GM18519 (cell line): ENCODE measurements around the gene RUNDC3A.
A peak's percentile ranks its signal among the peaks of the same experiment; 100 is the strongest.
"Not testable (repeated sequence)": the region's sequence is repeated elsewhere in the genome, so short reads cannot be mapped to it uniquely, and the experiment has no call there.

ENCODE experiments used
- ATAC-seq: cut with Tn5 transposase; IDR thresholded peaks from one replicate; pipeline ENCODE4 v1.9.1; 2021; ENCODE audit warnings: mild to moderate bottlenecking, moderate library complexity; ENCODE audit not compliant: unreplicated experiment, low FRiP score

Gene RUNDC3A

DNA sequence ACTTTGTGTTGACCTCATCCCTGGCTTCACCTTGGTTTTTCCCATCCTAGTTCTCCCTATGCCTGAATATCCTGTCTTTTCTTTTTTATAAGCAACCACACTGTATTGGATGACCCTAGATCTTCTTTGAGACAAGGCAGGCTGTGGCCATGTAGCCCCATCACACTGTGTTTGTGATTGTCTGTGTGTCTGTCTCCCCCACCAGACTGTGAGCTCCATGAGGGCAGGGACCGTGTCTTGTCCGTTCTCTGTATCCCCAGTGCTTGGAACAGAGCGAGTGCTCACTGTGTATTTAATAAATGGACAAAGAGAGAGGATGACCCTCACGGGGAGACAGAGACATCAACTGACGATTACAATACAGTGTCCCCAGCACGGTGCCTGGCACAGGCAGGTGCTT is 9.1 kb downstream of the RUNDC3A start:
- no peak for ATAC-seq

DNA sequence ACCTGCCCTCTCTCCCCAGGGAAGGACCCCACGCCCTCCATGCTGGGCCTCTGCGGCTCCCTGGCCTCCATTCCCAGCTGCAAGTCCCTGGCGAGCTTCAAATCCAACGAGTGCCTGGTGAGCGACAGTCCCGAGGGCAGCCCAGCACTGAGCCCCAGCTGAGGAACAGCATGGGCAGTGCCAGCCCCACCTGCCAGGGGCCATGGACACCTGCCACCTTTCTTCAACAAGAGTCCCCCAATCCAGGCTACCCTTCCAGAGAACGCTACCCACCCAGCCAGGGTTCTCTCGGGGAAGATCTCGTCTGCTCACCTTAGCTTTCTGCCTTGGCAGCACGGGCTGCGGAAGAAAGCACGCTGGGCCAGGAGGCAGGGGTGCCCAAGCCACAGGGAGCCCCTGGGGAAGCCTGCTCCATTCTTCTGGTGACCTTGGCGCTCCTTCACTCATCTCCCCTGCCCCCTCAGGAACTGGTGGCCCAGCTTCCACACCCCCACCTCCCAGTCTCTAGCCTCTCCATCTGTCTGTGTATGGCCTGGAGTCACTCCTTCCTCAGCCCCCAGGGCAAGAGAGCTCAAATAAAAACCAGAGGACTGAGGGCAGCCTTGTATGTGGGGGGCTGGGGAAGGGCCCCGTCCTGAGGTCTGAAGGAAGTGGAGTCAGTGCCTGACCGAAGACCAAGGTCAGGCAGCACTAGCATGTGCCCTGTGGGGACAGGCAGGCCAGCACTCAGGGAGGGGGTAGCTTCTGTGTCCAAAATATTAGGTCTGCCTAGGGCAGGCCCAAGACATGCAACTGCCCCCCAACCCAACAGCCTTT is 9.9 kb downstream of the RUNDC3A start:
- ATAC-seq = no peak

DNA sequence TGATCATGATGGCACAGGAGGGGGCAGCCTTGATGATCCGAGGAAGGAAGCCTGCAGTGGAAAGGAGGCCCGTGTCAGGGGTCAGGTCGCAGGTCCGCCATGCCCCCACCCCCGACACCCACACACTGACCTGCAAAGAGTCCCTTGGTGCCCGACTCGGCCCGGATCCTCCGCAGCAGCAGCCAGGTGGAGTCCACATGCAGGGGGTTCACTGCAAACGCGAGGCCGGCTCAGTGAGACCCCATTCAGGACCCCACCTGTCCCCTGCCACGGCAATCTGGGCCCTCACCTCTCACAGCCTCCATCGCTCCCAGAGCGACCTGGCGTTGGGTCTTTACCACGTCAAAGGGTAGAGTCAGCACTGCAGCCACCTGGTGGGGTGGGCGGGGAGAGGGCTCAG is 11.7 kb downstream of the RUNDC3A start:
- no peak for ATAC-seq

DNA sequence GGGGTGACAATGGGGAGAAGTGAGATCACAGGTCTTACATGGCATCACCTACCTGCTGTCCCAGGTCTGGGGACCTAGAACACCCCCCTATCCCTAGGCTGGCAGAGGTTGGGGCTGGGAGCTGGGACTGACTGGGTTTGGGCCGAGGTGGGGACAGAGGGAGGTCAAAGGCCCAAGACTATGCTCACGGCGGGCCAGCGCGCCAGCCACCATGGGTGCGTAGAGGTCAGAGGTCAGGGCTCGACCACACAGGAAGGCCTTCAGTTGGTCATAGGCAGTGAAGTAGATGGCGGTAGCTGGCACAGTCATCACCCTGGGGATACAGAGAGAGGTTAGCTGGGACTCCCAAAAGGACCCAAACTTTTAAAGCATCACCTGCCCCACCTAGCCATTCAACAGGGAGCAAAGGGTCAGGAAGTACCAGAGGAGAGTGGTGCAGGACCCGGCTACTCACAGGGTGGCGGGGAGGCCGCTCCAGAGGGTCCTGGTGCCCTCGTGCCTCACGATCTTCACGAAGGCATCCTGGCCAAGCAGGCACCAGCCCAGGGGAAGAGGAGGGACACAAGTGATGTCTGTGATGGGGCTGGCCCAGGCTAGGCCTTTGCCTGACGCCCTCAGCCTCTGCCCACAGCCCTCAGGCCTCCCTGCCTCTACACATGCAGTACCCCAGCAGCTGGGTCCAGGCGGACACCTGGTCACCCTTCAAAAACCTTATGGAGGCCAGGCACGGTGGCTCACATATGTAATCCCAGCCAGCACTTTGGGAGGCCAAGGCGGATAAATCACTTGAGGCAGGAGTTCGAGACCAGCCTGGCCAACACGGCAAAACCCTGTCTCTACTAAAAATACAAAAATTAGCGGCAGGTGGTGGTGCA is 13.1 kb downstream of the RUNDC3A start:
- no peak for ATAC-seq

DNA sequence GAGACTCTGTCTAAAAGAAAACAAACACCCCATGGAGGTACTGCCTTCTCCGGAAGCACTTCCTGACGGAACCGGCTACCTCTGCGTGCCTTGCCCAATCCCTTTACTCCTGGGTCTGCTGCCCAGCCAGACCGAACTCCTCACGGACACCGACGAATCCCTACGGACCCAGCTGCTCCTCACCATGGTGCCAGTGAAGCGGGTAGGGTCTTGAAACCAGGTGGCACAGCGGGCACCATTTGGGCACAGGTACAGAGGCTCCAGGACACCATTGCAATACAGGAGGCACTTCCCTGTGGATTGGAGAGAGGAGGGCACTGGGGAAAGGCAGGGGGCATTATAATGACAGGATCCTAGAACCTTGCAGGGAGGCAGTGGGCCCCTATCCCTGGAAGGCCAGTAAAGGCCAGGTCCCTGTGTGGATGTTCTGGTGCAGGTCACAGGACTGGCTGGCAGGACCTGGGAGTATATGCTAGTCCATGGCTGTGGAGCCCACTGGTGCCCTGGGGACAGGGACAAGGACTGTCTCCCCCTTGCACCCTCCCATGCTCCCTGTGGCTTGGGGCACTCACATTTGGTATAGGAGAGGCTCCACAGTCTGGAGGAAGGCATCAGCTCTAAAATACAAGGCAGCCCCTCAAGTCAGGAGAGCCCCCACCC is 14.0 kb downstream of the RUNDC3A start:
- ATAC-seq = no peak

DNA sequence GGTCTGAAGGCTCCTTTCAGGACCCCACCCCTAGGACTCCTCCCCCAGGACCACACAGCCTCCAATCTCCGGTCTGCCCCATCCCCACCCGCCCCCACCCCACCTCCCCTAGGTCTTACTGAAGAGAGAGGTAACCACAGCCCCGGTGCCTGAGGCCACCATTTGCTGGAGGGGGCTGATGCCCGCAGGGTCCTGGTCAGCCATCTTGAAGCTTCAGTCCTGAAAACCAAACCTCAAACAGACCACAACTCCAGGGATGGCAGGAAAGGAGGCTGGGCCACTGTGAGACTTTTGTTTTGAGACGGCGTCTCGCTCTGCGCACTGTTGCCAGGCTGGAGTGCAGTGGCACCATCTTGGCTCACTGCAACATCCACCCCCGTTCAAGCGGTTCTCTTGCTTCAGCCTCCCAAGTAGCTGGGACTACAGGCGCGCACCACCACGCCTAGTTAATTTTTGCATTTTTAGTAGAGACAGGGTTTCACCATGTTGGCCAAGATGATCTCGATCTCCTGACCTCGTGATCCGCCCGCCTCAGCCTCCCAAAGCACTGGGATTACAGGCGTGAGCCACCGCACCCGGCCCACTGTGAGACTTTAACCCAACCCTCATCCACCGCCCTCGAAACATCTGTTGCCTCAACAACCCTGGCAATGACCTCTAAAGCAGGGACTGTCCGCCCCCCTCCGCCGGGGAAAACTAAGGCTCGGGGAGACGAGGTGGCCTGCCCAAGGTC is 15.1 kb downstream of the RUNDC3A start:
- no peak for ATAC-seq

DNA sequence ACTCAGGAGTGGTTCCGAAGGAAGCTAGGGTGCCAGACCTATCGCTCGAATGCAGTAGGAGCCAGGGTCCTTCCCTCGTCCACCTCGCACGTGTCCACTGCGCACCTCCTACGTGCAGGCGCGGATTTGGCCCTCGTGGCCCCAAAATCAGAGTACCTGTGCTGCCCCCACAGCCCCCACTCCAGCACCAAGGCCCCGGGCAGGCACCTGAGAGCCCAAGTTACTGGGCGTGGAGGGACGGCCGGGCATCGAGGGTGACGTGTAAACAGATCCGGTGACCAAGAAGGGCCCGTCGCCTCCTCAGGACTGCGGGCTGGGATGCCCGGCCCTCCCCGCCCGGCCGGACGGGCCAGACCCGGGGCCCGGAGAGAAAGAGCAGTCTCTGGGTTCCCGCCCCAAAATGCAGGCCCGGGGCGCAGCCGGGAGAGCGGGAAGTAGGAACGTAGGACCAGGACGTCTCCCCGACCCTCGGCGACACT is 15.7 kb downstream of the RUNDC3A start:
- no peak for ATAC-seq

DNA sequence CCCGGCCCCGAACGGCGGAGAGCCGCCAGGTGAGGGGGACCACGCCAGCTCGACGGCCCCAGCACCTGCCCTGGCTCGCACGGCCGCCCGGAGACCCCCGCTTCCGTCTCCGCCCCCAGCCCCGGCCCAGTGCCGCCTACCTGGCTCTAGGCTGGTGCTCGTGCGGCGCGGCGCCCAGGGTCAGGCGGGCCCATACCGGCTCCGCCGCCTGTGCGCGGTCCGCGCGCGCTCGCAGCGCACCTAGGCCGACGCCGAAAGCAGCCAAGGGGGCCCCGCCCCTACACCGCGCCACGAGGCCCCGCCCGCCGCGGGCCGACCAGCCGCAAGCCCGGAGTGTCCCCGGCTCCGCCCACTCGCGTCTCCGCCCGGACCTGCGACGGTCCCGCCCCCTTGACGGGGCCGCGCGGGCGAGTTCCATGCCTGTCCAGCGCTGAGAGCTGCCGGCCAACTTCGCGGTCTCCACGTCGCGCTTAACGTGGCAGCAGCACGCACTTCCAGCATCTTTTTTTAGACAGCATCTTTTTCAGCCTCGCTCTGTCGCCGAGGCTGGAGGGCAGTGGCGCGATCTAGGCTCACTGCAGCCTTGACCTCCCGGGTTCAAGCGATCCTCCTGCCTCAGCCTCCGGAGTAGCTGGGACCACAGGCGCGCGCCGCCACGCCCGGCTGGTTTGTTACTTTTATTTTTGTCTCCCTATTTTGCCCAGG is 16.3 kb downstream of the RUNDC3A start, which contains the start of gene SLC25A39:
Gene SLC25A39 (minus strand): TSS at position 253 of the 705 bp plus-strand sequence. CDS start 1,261 bp downstream, outside the sequence.
- ATAC-seq = peak; percentile 55

DNA sequence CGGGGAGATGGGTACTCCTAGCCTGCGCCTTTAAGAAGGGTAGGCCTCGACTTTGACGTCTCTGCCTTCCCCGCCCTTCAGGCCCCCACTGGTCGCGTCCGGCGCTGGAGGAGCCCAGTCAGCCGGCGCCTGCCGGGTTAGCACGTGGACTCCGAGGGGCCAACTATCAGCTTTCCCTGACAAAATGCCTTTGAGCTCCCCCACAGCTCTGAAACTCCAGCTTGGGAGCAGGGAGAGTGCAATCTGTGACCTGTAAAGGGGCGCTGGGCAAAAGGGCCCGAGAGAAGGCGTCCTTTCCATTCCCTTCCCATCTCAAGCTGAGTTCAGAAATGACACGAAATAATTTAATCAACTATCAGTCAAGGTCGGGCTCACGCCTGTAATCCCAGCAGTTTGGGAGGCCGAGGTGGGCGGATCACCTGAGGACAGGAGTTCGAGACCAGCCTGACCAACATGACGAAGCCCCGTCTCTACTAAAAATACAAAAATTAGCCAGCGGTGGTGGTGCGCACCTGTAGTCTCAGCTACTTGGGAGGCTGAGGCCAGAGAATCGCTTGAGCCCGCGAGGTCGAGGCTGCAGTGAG is 18.6 kb downstream of the RUNDC3A start:
- ATAC-seq = peak; percentile 35

DNA sequence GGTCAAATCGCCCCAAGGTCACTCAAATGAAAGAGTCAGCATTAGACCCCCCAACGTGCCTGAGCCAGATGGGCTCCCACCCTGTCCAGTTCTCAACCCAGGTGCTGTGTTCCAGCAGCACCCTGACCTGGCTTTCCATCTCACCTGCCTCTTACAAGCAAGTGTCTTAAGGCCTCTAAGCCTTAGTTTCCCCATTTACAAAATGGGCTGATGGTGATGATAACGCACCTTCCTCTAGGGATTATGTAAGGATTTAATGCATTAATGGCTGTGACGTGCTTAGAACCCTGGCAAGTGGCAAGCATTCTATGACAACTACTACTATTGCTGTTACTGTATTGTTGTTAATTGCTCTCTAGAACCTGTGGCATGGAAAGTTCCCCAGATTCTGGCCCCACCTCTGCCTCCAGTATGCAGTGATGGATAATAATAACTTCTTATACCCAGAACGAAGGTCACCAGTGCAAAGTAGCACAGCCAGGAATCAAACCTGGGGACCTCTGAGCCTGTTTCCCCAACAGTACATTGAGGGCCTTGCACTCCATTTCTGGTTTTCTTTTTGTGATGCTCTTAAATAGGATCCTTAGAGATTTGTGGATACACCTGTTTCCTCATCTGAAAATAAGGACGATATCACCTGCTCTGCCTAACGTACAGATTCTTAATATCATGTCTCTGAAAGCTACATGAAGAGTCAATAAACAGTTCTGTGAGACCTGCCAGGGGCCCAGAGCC is 19.5 kb downstream of the RUNDC3A start:
- ATAC-seq = no peak

DNA sequence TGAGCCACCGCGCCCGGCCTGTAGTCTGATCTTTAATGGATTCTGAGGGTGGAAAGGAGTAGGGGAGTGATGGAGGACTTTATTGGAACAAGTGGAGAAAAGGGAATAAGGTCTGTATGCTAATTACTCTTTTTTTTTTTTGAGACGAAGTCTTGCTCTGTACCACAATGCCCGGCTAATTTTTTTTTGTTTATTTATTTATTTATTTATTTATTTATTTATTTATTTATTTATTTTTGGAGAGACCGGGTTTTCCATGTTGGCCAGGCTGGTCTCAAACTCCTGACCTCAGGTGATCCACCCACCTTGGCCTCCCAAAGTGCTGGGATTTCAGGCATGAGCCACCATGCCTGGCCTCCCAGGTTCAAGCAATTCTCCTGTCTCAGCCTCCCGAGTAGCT is 21.1 kb downstream of the RUNDC3A start:
- ATAC-seq = not testable (repeated sequence)

DNA sequence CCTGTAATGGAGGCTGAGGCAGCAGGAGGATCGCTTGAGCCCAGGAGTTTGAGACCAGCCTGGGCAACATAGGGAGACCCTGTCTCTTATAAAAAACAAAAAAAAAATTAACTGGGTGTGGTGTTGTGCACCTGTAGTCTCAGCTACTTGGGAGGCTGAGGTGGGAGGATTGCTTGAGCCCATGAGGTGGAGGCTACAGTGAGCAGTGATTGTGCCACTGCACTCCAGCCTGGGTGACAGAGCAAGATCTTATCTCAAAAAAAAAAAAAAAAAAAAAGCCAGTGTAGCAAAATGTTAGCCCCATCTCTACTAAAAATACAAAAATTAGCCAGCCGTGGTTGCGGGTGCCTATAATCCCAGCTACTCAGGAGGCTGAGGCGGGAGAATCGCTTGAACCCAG is 21.9 kb downstream of the RUNDC3A start:
- ATAC-seq = not testable (repeated sequence)

DNA sequence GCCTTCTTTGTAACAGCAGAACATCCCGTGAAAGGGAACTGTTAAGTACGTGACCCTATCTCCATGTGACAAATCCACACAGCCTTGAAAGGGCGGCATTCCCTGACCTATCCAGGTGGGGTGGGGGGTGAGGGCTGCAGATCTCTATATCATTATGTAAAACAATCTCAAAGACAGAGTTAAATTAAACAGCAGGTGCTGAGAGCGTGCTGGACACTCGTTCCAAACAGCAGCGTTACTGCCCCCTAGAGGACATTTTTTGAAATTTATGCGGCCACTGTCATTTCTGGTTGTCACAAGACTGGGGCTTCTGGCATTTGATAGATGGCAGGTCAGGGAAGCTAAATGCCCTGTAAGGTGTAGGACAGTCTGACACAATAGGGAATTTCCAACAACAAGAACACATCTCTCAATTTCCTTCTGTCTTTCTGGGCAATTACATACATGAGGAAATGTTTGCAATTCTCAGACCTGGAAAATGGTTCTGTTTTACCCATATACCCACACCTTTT is 22.9 kb downstream of the RUNDC3A start:
- no peak for ATAC-seq

DNA sequence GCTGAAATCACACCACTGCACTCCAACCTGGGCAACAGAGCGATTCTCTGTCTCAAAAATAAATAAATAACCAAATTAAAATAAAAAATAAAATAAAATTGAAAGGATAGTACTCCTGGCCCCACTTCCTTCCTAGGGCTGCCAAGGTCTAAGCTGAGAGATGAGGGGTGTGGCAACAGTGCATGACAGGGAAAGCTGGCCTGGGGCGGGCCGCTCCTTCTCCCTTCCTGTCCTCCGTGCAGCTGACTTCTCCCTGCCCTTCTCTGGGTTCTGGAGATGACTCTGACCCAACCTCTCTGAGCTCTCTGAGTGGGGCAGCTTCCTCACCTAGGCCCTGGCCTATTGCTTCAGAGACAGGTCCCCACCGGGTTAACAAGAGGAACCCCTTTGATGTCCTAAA is 25.0 kb downstream of the RUNDC3A start:
- ATAC-seq = no peak

DNA sequence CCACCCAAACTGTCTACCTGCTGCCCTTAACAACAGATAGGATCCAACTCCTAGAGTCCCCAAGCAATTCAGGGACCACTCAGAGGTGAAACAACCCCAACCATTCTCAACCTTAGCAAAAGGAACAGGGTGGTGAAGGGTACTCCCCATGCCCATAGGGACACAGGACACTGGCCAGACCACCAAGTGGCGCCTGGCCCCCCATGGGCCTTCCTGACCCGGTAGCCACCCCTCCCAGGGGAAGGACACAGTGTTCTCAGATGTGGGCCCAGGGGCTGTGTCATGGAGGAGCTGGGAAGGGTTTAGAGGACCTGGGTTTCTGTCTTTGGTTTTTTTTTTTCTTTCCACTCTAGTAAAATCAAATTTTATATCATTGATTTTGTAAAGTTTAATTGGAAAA is 25.9 kb downstream of the RUNDC3A start:
- no peak for ATAC-seq

DNA sequence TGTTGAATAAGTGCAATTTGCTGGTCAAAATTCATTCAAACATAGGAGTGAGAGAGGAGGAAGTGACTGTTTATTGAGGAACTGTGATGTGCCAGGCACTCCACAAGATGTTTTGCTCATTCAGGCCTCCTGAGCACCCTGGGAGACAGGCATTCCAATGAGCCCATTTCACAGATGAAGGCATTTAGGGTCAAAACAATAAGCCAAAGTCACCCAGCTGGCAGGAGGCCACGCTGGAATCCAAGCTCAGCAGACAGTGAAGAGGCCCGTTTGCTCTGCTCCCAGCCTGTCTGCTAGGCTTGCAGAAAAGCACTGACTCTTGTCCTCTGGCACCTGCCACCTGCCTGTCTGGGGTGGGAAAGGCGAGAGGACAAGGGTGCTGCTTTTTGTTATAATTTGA is 26.3 kb downstream of the RUNDC3A start:
- no peak for ATAC-seq

DNA sequence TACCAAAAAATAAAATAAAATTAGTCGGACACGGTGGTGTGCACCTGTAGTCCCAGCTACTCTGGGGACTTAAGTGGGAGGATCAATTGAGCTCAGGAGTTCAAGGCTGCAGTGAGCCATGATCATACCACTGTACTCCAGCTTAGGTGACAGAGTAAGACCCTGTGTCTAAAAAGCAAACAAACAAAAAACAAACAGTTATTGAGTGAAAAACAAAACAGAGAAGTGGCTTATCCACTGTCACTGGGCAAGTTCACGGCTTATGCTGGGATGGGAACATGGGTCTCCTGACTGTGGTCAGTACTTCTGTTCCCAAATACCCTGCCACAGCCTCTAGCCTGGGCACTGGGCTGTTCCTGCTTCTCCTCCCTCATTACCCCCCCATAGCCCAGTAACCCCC is 27.2 kb downstream of the RUNDC3A start:
- ATAC-seq = no peak

DNA sequence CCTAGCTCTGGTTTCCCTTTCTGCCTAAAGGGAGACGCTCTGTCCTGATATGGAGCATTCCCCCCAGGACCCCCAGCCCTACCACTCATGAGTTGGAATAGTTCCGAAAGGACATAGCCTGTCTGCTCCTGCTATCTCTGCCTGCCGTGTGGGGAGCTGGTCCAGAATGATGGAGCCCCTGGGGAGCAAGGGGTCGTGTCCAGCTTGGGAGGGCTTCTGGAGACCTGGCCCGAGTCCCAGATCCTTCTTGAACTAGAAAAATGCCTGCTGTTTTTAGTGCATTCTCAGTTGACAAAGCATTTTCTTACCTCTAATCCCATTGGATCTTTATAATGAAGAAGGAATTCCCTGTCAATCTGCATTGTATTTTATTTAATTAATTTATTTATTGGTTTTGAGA is 27.6 kb downstream of the RUNDC3A start:
- no peak for ATAC-seq
